Fibroblast of skin of abdomen (primary cell): ENCODE measurements around the gene BGLAP. TPM values are rescaled to one million over a fixed set of nuclear protein-coding genes. Genes with fewer than 3 reads are reported as not detected.
A peak's percentile ranks its signal among the peaks of the same experiment; 100 is the strongest.
"Not testable (repeated sequence)": the region's sequence is repeated elsewhere in the genome, so short reads cannot be mapped to it uniquely, and the experiment has no call there.

Experiments used
- DNase-seq: peaks from one replicate; pipeline ENCODE4 v3.0.0-alpha.2; 2013
- polyA plus RNA-seq, 2 experiments: library from polyadenylated mRNA; unstranded; fragments of 120-200 nt; gene quantifications; one replicate each; pipeline ENCODE4 v1.2.1, GENCODE V29; 2013; ENCODE audit not compliant: insufficient read length in 2 of 2

BGLAP gene
- polyA plus RNA-seq (2013, experiment 1 of 2; ENCODE audit: insufficient read length), result 0.68 TPM
- 0.57 TPM for polyA plus RNA-seq (2013, experiment 2 of 2; ENCODE audit: insufficient read length)

- no peak for DNase-seq
These were observed at the start of gene BGLAP for GRCh38 chr1:156241926-156242325. Gene BGLAP, plus strand, starts transcription at chr1:156242184. Its CDS starts 48 bp downstream, at chr1:156242232.

- no peak for DNase-seq
These were observed 48.8 kb upstream of the BGLAP start for GRCh38 chr1:156193208-156193487.

DNA sequence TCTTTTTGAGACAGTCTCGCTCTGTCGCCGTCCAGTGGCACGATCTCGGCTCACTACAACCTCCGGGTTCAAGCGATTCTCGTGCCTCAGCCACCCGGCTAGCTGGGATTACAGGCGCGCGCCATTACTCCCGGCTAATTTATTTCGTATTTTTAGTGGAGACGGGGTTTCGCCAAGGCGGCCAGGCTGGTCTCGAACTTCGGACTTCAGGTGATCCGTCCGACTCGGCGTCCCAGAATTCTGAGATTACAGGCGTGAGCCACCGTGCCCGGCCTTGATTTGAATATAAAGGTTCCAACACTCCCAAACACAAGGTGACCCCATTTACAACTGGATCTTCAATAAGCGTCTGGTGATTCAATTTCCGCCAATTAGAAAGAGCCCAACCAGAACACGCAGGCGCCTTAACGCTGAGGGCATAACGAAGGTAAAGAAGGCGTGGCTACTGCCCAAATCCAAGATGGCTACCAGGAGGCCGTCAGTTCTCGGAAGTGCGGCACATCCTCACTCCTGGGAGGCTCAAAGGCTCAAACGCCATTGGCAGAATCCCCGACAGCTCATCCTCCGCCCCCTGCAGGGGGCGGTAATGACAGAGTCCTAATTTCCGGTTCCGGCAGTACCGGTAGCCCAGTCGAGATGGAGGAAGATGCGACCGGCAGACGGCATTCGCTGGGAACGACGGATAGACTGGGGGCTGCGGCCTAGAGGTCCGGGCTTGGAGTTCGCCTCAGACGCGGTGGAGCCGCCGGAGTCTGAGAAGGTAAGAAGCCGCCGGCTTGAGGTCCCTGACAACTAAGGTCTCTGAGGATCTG, 48.3 kb upstream of the BGLAP start, which contains the start of gene SLC25A44:
TSS of gene SLC25A44 (plus strand) at position 617 of the 812 bp plus-strand sequence. CDS start 5,744 bp downstream, outside the sequence.
- DNase-seq, result peak; percentile 99

DNA sequence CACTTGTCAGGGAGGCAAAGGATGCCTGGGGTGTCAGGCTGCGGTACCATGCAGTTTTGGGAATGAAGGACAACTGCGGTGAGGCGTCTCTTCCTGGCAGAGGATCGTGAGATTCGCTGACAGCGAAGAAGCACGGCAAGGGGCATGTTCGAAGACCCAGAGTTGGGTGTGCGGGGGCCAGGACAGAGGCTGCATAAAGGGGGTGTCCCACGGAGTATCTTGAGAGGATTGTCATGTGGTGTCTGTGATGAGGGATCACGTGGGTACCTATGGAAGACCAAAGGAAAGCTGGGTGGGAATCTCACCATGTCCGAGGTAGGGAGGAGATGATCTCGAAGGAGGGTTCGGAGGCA, 47.7 kb upstream of the BGLAP start:
- DNase-seq, result no peak

- DNase-seq, result no peak
These were observed 46.1 kb upstream of the BGLAP start for GRCh38 chr1:156195853-156196252.

DNA sequence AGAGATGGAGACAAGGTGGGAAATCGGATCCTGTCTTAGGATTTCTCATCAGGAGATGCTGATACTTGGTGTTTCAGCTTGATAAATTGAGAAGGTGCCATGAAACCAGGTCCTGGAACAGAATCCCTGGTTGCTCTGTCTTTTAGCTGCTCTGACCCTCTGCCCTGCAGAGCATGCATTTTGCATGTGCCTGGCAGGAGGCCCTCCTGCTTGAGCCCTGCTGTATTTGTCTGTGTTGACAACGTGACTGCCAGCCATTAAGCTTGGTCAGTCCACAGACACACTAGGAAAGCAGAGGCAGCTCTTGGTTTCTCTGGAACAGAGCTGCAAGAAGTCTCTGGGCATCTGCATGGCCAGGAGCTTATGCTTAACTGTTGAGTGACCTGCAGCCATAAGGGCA, 45.5 kb upstream of the BGLAP start:
- no peak for DNase-seq

DNA sequence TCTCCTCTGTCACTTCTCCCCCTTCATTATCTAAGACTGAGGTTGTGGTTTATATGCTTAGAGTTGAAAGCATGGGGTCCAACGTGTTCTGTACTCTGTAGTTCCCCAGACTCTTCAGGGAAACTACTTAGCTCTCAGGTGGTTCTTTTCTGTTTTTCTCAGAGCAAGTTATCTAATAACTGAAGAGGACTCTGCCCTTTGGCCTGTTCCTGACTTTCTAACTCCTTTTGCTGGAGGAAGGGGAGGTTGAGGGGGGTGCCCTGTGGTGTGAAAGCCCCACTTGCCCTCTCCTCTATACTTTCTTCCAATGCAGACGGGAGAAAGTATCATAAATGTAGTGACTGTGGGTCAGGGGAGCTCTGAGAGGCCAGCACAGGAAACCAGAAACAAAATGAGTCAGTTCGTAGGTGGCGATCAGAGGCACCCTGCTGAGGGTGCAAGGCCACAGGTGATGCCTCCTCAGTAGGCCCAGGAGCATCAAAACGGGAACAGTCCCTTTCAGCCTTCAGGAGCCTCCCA, 43.1 kb upstream of the BGLAP start:
- DNase-seq, result no peak

- DNase-seq, result no peak
These were observed 41.9 kb upstream of the BGLAP start for GRCh38 chr1:156200044-156200443.

DNA sequence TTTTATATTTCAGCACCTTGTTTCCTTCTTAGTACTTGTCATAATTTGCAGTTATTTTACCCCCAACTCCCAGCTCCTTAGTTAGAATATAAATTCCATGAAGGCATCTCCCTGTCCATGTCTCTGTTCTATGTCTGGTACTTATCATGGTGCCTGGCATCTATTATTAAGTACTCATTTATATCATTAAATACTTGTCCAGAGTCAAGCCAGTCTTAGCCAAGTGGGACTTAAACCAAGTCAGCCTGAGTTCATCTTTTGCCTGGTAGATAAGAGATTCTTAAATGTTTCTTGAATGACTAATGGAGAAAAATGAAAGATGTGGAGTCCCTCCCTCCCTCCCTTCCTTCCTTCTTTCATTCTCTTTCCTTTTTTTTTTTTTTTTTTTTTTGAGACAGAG, 38.7 kb upstream of the BGLAP start:
- peak; percentile 37 for DNase-seq

DNA sequence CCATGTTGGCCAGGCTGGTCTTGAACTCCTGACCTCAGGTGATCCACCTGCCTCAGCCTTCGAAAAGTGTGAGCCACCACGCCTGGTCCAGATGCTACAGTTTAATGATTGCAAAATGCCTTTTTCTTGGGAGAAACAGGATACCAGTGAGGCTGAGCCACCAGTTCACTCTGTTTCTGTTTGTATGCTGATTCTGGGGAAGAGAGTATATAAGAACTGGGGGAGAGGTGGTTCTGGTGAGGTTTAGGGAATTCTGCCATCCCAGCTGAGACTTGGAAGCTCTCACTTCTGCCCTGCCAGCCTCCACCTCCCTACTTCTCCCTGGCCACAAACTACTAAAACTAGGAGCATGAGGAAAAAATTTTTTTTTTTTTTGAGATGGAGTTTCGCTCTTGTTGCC, 37.3 kb upstream of the BGLAP start:
- no peak for DNase-seq

- no peak for DNase-seq
These were observed 30.7 kb upstream of the BGLAP start for GRCh38 chr1:156211243-156211642.

GRCh38 chr1:156212130-156212529, 29.9 kb upstream of the BGLAP start:
- DNase-seq, result no peak

DNA sequence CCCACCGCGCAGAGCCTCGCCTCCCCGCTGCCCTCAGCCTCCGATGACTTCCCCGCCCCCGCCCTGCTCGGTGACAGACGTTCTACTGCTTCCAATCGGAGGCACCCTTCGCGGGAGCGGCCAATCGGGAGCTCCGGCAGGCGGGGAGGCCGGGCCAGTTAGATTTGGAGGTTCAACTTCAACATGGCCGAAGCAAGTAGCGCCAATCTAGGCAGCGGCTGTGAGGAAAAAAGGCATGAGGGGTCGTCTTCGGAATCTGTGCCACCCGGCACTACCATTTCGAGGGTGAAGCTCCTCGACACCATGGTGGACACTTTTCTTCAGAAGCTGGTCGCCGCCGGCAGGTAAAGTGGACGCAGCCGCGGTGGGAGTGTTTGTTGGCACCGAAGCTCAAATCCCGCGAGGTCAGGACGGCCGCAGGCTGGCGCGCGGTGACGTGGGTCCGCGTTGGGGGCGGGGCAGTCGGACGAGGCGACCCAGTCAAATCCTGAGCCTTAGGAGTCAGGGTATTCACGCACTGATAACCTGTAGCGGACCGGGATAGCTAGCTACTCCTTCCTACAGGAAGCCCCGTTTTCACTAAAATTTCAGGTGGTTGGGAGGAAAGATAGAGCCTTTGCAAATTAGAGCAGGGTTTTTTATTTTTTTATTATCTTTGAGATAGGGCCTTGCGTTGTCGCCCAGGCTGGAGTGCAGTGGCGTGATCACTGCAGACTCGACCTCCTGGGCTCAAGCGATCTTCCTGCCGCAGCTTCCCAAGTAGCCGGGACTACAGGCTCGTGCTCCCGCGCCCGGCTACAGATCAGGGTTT, 28.9 kb upstream of the BGLAP start, which contains the start of gene PMF1:
TSS of gene PMF1 (plus strand) at position 175 of the 811 bp plus-strand sequence. CDS start at position 184, 9 bp downstream.
- peak; percentile 96 for DNase-seq

DNA sequence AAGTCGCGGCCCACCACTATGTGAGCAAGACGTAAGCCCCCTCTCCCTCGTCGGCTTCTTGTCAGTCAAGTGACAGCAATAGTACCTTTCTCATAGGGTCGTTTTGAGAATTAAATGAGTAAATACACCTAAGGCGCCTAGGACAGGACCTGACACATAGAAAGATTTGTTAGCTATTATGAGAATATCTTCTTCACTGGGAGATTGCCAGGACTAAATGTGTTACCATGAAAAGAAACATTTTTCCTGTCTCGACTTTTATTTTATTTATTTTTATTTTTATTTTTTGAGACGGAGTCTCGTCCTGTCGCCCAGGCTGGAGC, 28.4 kb upstream of the BGLAP start:
- DNase-seq, result no peak

DNA sequence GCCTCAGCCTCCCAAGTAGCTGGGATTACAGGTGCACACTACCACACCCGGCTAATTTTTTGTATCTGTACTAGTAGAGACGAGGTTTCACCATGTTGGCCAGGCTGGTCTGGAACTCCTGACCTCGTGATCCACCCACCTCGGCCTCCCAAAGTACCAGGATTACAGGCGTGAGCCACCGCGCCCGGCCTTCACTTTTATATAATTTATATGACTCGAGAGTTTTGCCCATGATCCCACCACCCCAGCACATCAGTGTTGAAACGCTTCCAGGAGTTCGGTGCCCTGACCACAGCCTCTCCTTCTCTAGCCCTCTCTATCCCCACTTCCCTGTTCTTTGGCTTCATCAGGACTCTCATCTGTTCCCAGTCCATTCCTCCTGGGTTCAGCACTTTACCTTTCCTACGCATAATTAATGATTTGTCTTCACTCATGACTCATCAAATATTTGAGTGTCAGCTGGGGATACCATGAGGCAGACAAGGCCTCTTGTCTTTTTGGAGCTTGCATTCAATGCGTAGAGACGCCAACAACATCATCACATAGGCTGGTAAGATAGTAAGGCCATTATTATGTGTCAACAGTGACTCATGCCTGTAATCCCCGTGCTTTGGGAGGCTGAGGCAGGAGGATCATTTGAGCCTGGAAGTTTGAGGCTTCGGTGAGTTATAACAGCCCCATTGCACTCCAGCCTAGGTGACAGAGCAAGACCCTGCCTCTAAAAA, 27.8 kb upstream of the BGLAP start:
- peak; percentile 56 for DNase-seq

- DNase-seq, result not testable (repeated sequence)
These were observed 25.5 kb upstream of the BGLAP start for GRCh38 chr1:156216361-156217086.

DNA sequence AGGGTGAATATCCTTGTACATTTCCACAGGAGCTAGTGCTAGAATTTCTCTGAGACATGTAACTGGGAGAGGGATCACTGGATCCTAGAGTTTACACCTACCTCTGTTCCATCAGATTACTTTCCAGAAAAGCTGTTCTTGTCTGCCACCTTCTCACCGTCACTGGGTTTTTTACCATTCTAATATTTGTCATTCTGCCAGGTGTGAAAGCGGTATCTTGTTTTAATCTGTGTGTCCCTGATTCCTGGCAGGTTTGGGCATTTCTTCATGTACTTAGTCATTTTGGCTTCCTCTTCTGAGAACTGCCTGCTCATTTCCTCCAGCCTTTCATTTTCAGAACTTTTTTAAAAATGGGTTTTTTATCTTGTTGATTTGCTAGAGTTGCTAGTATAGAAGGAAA, 24.1 kb upstream of the BGLAP start:
- DNase-seq, result no peak

DNA sequence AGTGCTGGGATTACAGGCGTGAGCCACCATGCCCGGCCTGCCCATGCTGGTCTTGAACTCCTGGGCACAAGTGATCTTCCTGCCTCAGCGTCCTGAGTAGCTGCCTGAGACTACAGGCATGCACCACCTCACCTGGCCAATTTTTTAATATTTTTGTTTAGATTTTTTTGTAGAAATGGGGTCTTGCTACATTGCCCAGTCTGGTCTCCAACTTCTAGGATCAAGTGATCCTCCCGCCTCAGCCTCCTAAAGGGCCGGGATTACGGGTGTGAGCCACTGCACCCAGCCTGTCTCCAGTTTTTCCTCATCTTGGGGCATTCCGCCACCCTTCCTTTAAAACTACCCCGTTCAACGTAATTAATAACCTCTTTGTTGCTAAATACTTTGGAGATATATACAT, 21.8 kb upstream of the BGLAP start:
- no peak for DNase-seq

DNA sequence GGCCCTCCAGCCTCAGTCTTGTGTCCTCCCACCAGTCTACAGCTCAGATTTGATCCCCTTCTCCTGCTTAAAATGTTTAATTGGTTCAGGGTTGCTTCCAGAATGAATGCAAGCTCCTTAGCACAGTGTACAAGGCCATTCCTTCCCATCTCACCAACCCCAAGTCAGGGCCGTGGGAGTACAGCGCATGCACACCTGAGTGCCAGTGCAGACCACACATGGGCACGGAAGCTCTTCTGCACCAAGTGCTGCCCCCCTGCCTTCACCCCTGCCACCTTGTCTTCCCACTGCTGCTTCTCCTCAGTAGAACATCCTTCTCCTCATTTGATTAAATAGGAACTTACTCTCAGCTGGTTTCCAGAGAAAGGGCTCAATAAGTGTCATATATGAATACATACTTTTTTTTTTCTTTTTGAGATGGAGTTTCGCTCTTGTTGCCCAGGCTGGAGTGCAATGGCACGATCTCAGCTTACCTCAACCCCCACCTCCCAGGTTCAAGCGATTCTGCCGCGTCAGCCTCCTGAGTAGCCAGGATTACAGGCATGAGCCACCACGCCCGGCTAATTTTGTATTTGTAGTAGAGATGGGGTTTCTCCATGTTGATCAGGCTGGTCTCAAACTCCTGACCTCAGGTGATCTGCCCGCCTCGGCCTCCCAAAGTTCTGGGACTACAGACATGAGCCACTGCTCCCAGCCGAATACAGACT, 19.8 kb upstream of the BGLAP start:
- no peak for DNase-seq

GRCh38 chr1:156225677-156226014, 16.3 kb upstream of the BGLAP start:
- no peak for DNase-seq

DNA sequence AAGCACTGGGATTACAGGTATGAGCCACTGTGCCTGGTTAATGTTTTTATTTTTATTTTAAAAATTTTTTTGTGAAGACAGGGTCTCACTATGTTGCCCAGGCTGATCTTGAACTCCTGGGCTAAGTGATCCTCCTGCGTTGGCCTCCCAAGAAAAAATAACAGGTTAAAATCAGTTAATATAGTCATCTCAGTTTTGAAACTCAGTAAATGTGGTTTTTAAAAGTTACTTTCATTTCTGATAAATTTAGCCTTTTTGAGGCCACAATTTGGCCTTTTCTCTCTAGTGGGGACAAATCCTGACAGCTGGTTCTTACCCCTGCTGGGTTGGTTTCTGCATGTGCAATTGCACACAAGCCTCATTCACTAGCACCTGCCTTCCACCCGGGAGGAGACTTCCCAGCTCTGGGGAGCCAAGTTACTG, 15.9 kb upstream of the BGLAP start:
- no peak for DNase-seq

DNA sequence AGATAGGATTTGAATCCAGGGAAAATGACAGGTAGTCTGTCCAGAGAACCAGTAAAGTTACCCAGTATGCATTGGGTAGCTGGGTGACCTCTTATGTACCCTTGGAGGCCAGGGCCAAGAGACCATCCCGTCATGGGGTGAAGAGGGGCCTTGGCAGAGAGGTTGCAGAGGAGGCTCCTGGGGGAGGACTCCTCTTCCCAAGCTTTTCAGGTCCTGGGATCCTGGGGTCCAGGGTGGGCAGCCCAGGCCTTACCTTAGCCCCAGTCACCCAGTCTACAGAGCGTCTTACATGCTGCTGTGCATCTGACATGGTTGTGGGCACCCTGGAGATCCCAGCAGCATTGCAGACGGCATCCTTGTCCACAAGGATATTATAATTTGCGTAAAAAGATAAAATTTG, 15.2 kb upstream of the BGLAP start:
- DNase-seq, result no peak
